GM19452 (cell line): ENCODE measurements around the gene FRMD8.
"Not testable (repeated sequence)": the region's sequence is repeated elsewhere in the genome, so short reads cannot be mapped to it uniquely, and the experiment has no call there.

Experiments used
- ATAC-seq: cut with Tn5 transposase; IDR thresholded peaks from one replicate; pipeline ENCODE4 v1.9.1; 2021; ENCODE audit not compliant: unreplicated experiment

FRMD8 gene

DNA sequence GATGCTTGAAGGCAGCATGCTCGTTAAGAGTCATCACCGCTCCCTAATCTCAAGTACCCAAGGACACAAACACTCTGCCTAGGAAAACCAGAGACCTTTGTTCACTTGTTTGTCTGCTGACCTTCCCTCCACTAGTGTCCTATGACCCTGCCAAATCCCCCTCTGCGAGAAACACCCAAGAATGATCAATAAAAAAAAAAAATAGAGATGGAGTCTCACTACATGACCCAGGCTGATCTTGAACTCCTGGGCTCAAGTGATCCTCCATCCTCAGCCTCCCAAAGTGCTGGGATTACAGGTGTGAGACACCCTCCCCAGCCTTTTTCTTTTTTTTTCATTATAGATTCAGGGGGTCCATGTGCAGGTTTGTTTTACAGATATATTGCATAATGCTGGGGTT is 65.8 kb downstream of the FRMD8 start:
- ATAC-seq = not testable (repeated sequence)

DNA sequence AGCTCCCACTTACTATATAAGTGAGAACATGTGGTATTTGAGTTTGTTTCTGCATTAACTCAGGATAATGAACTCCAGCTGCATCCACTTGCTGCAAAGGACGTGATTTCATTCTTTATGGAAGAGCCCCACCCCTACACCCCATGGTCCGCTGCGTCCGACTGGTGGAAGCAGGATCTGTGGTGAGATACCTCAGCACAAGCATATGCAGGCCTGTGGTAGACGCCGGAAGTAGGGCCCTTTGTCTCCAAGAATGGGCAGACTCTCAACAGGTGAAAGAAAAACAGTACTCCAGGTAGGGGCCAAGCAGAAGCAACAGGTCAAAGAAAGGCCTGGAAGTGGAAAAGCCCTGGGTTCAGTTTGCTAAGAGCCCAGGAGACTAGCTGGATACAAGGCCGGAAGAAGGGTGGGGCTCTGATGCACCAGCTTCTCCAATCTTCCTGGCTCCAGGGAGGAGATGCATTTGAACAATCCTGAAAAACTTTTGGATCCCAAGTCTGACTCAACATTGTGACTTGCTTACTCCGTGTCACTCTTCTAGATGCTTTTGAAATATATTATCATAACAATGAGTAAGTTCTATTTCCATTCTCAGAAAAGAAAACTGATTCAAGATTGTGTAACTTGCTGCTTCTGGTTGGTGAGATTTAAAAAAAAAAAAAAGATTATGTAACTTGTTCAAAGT is 66.5 kb downstream of the FRMD8 start:
- no peak for ATAC-seq

DNA sequence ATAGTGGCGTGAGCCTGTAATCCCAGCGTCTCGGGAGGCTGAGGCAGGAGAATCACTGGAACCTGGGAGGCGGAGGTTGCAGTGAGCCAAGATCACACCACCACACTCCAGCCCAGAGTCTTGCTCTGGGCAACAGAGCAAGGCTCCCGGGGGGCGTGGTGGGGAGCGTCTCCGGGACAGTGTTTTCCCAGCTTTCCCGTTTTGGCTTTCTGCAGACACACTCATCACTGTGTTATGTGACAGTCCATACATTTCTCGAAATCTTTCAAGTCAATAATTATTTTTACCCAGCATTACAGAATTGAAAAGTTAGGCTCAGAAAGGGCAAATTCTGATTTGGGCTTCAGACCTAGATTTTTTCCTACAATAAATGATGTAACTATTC is 67.9 kb downstream of the FRMD8 start:
- ATAC-seq = no peak

DNA sequence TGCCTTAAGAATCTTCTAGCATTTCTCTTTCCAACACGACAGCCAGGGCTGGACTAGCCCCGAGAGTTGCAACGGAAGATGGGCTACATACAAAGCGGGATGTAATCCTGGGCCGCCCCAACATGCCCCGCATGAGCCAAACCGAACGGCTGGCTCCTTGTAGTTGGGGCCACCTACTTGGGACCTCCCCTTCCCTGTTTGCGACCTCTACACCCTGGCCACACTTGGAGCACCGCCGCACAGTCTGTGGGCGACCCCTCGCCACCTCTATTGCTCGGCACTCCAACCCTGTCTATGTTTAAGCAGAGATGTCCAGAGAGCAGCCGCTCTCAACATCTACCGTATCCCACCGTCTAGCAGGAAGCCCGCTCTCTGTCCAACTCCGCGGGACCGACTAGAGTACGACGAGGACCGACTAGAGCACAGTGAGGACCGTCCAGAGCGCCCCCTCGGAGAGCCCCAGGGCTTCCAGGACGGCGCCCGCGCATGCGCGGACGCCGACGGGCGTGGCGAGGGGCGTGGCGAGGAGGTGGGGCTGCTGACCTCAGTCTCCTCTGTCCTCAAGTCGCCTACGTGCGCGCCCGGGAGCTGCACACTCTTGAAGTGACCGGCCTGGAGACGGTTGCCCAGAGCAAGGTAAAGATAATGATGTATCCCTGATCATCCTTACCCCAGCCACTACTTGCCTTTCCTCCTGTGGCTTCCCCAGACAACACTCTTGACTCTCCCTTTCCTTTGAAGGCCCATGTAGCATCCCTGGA is 68.4 kb downstream of the FRMD8 start:
- peak; percentile 75 for ATAC-seq

DNA sequence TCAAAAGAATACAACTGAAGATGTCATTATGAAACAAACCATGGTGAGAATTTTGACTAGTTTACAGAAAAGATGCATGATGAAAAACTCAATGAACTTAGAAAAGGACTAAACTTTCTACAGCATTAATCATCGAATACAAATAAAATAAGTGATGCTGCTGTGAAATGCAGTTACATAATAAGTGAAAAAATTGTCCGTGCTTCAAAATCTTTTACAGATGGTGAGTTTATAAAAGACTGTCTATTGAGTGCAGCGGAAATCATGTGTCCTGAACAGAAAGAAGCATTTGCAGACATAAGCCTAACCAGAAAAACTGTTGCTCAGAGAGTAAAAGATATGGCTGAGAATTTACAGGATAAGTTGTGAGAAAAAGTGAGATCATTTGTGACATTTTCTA is 70.0 kb downstream of the FRMD8 start:
- no peak for ATAC-seq

DNA sequence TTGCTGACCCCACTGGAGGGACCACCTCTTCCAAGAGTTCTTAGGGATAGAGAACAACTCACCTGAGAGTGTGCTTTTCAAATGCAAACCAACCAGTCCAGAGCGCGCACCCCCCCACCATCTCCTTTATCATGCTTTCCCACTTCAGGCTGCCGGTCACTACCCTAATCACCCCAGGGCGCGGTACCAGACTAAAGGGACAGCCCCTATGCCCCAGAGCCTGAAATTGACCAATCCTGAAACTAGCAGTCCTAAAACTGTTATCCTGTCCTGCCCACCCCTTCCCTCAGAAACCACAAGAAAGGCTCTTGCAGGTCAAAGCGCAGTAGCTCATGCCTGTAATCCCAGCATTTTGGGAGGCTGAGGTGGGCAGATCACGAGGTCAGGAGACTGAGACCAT is 73.1 kb downstream of the FRMD8 start:
- ATAC-seq = no peak
